IPS DF 6.9 (cell line): ENCODE measurements around the gene ONECUT1.
A peak's percentile ranks its signal among the peaks of the same experiment; 100 is the strongest.

Experiments used
- DNase-seq: peaks from one replicate; pipeline ENCODE4 v3.0.0-alpha.2; 2013; ENCODE audit warnings: low read depth, low spot score
- H3K27ac ChIP-seq: one replicate; pipeline ENCODE4 v1.5.1; 2013; ENCODE audit warnings: low read length, control low read depth
- H3K27me3 ChIP-seq: 2 replicates; pipeline ENCODE4 v1.6.1; 2013; ENCODE audit warnings: mild to moderate bottlenecking, low read length; ENCODE audit not compliant: control insufficient read depth, insufficient read depth
- H3K36me3 ChIP-seq: 2 replicates; pipeline ENCODE4 v1.6.1; 2013; ENCODE audit warnings: low read length; ENCODE audit not compliant: control insufficient read depth, insufficient read depth
- H3K4me1 ChIP-seq: 2 replicates; pipeline ENCODE4 v1.6.1; 2013; ENCODE audit warnings: low read length; ENCODE audit not compliant: control insufficient read depth, insufficient read depth
- H3K4me3 ChIP-seq: 2 replicates; pipeline ENCODE4 v1.5.1; 2013; ENCODE audit warnings: mild to moderate bottlenecking, low read length
- H3K9me3 ChIP-seq: 2 replicates; pipeline ENCODE4 v1.6.1; 2013; ENCODE audit warnings: low read length, inconsistent platforms; ENCODE audit not compliant: control insufficient read depth, insufficient read depth
- WGBS: extraction: QIAGEN DNeasy Blood & Tissue Kit; methylation state at CpG from one replicate; pipeline ENCODE4 v1.1.7; 2013; ENCODE audit warnings: mixed read lengths, missing lambda C conversion rate; ENCODE audit not compliant: insufficient read length, insufficient coverage; 5-methylcytosine and 5-hydroxymethylcytosine counted together

ONECUT1 gene

DNA sequence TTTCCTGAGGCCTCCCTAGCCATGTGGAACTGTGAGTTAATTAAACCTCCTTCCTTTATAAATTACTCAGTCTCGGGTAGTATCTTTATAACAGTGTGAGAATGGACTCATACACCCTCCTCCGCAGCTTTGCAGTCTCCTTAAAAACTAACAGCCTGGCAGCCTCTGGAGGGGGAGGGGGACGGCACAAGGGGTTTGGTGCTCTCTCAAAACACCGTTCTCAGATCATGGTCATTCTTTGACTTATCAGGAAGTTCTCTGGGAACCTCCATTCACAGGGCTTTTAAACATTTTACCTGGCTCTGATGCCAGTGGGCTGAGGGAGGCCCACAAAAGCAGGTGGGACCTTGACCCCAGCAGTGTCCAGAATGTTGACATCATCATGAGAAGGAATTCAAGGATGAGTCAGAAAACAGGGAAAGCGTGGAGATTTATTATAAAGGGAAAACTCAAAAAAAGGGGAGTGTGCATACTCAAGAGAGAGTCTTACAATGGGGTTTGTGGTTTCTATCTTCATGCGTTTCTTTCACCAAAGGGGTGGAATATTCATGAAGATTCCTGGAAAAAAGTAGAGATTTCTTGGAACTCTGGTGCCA, 43.9 kb downstream of the ONECUT1 start:
- Histone ChIP-seq H3K4me3 (no peak overlapping the region), H3K9me3 (no peaks in the 10 kb centered on the region), H3K4me1 (peaks cover 4% of the 10 kb centered on the region; the same call in 1 of the 2 replicates), H3K27ac (peak overlapping the region; percentile 46), H3K27me3 (no peaks in the 10 kb centered on the region), H3K36me3 (no peaks in the 10 kb centered on the region)
- DNase-seq: no peak
- WGBS: no CpG with 5 or more reads among the region's 6 CpGs

GRCh38 chr15:52745326-52746161, 44.6 kb downstream of the ONECUT1 start:
- H3K27ac ChIP-seq: peak overlapping the region; percentile 46
- no CpG with 5 or more reads among the region's 12 CpGs for WGBS
- H3K36me3 ChIP-seq: no peaks in the 10 kb centered on the region
- no peak overlapping the region for H3K4me3 ChIP-seq
- DNase-seq: peak; percentile 94
- H3K27me3 ChIP-seq: no peaks in the 10 kb centered on the region
- no peaks in the 10 kb centered on the region for H3K9me3 ChIP-seq
- H3K4me1 ChIP-seq: peaks cover 4% of the 10 kb centered on the region; the same call in 1 of the 2 replicates

- no peak overlapping the region for H3K27ac ChIP-seq
- H3K4me1 ChIP-seq: 0 out of 2 replicates have a peak, but pooled peaks cover 2% of the 10 kb centered on the region
- H3K36me3 ChIP-seq: no peaks in the 10 kb centered on the region
- H3K27me3 ChIP-seq: no peaks in the 10 kb centered on the region
- DNase-seq: no peak
- no peaks in the 10 kb centered on the region for H3K9me3 ChIP-seq
- no CpG with 5 or more reads among the region's 4 CpGs for WGBS
- no peak overlapping the region for H3K4me3 ChIP-seq
Measured at GRCh38 chr15:52738311-52738710, 51.8 kb downstream of the ONECUT1 start.

GRCh38 chr15:52737720-52738119, 52.4 kb downstream of the ONECUT1 start:
- no peaks in the 10 kb centered on the region for H3K27me3 ChIP-seq
- no peak overlapping the region for H3K27ac ChIP-seq
- no peak for DNase-seq
- peaks cover 2% of the 10 kb centered on the region; the same call in 1 of the 2 replicates for H3K4me1 ChIP-seq
- no peaks in the 10 kb centered on the region for H3K9me3 ChIP-seq
- no peaks in the 10 kb centered on the region for H3K36me3 ChIP-seq
- no CpG with 5 or more reads among the region's 3 CpGs for WGBS
- H3K4me3 ChIP-seq: no peak overlapping the region

GRCh38 chr15:52735231-52736089, 54.7 kb downstream of the ONECUT1 start:
- H3K9me3 ChIP-seq: no peaks in the 10 kb centered on the region
- H3K27me3 ChIP-seq: no peaks in the 10 kb centered on the region
- H3K4me3 ChIP-seq: no peak overlapping the region
- WGBS: no CpG with 5 or more reads among the region's 4 CpGs
- H3K36me3 ChIP-seq: no peaks in the 10 kb centered on the region
- no peak overlapping the region for H3K27ac ChIP-seq
- peaks cover 2% of the 10 kb centered on the region; the same call in 1 of the 2 replicates for H3K4me1 ChIP-seq
- DNase-seq: peak; percentile 54

DNA sequence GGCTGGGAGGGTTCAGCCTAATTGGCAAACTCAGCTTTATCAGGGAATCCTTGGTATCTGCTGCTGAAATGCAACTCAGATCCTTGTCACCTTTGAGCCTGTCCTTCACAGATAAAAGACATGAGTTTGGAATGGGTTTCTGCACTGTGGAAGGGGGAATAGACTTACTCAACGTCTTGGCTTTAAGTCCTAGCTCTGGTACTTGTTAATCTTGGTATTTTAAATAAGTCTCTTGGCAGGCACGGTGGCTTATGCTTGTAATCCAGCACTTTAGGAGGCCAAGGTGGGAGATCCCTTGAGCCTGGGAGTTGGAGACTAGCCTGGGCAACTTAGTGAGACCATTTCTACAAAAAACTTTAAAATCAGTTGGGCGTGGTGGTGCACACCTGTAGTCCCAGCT, 55.8 kb downstream of the ONECUT1 start:
- no CpG with 5 or more reads among the region's 3 CpGs for WGBS
- Histone ChIP-seq H3K27ac (no peak overlapping the region), H3K36me3 (no peaks in the 10 kb centered on the region), H3K4me3 (no peak overlapping the region), H3K27me3 (no peaks in the 10 kb centered on the region), H3K9me3 (no peaks in the 10 kb centered on the region), H3K4me1 (peaks cover 2% of the 10 kb centered on the region; the same call in 1 of the 2 replicates)
- DNase-seq: no peak

- no CpG with 5 or more reads among the region's 1 CpG for WGBS
- DNase-seq: no peak
Measured at GRCh38 chr15:52733696-52734255, 56.4 kb downstream of the ONECUT1 start.

GRCh38 chr15:52733088-52733487, 57.0 kb downstream of the ONECUT1 start:
- H3K27me3 ChIP-seq: no peaks in the 10 kb centered on the region
- H3K4me1 ChIP-seq: peaks cover 2% of the 10 kb centered on the region; the same call in 1 of the 2 replicates
- no peaks in the 10 kb centered on the region for H3K36me3 ChIP-seq
- no peaks in the 10 kb centered on the region for H3K9me3 ChIP-seq
- no peak for DNase-seq
- no peak overlapping the region for H3K27ac ChIP-seq
- H3K4me3 ChIP-seq: no peak overlapping the region

More at GRCh38 chr15:52733696-52734255, 56.4 kb downstream of the ONECUT1 start:
- H3K27ac ChIP-seq: no peak overlapping the region
- H3K4me3 ChIP-seq: no peak overlapping the region
- no peaks in the 10 kb centered on the region for H3K27me3 ChIP-seq
- H3K36me3 ChIP-seq: no peaks in the 10 kb centered on the region
- no peaks in the 10 kb centered on the region for H3K9me3 ChIP-seq
- peaks cover 2% of the 10 kb centered on the region; the same call in 1 of the 2 replicates for H3K4me1 ChIP-seq

GRCh38 chr15:52732551-52732950, 57.6 kb downstream of the ONECUT1 start:
- no CpG with 5 or more reads among the region's 3 CpGs for WGBS
- Histone ChIP-seq H3K9me3 (no peaks in the 10 kb centered on the region), H3K4me3 (no peak overlapping the region), H3K27me3 (no peaks in the 10 kb centered on the region), H3K27ac (no peak overlapping the region), H3K36me3 (no peaks in the 10 kb centered on the region), H3K4me1 (peaks cover 2% of the 10 kb centered on the region; the same call in 1 of the 2 replicates)
- DNase-seq: no peak
